ENCODE measurements around the gene MED17.
A peak's percentile ranks its signal among the peaks of the same experiment; 100 is the strongest.

The MED17 gene, protein sequence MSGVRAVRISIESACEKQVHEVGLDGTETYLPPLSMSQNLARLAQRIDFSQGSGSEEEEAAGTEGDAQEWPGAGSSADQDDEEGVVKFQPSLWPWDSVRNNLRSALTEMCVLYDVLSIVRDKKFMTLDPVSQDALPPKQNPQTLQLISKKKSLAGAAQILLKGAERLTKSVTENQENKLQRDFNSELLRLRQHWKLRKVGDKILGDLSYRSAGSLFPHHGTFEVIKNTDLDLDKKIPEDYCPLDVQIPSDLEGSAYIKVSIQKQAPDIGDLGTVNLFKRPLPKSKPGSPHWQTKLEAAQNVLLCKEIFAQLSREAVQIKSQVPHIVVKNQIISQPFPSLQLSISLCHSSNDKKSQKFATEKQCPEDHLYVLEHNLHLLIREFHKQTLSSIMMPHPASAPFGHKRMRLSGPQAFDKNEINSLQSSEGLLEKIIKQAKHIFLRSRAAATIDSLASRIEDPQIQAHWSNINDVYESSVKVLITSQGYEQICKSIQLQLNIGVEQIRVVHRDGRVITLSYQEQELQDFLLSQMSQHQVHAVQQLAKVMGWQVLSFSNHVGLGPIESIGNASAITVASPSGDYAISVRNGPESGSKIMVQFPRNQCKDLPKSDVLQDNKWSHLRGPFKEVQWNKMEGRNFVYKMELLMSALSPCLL

DNA sequence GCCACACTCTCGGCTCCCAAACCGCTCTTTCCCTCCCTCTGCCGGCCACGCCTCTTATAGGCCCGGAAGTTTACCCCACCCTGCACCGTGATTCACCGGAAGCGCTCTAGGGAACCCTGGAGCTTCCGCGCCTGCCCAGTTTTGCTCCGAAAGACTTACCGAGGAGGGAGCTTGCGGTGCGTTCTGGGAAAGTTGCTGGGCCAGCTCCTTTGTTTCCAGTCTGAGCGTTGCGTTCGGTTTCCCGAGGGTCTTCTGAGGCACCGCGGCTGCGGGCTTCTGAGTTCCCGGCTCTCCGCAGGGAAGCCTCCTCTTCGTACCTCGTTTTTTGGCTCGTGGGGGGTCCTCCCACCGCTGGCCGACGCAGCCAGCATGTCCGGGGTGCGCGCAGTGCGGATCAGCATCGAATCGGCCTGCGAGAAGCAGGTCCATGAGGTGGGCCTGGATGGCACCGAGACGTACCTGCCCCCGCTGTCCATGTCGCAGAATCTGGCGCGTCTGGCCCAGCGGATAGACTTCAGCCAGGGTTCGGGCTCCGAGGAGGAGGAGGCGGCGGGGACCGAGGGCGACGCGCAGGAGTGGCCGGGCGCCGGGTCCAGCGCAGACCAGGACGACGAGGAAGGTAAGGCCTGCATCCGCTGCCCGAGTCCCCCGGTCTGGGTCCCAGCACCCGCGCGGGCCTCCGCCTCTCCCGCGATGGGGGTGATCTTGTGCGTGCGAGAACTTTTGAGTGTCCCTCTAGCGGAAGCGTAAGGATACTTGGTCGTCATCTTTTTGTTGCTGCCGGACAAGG lies at the start of gene MED17:
Gene MED17 (plus strand): TSS at position 138 of the 790 bp plus-strand sequence. CDS start 232 bp downstream, at position 370.
- Histone ChIP-seq H3K9me3 (ENCODE audit: control insufficient read depth in 2 of 2, low read length in 2 of 2) (no peaks in the 10 kb centered on the region), H3K36me3 (ENCODE audit: control insufficient read depth in 2 of 2, insufficient read depth in 2 of 2, low read length in 2 of 2) (peaks cover under 1 to 5% of the 10 kb centered on the region in 2 donors), H3K27ac (ENCODE audit: low read length) (peak within 1 kb of the TSS; percentile 90), H3K9ac (ENCODE audit: low read length in 2 of 2) (peak within 1 kb of the TSS; percentile 68 to 98), H3K4me1 (ENCODE audit: control insufficient read depth, insufficient read depth, low read length) (peaks cover 21% of the 10 kb centered on the region), H3K27me3 (ENCODE audit: control insufficient read depth in 1 of 2, insufficient read depth in 2 of 2, low read length in 2 of 2) (no peaks in the 10 kb centered on the region), H3K4me3 (ENCODE audit: low read length in 2 of 2) (peak within 1 kb of the TSS; percentile 64 to 97)

DNA sequence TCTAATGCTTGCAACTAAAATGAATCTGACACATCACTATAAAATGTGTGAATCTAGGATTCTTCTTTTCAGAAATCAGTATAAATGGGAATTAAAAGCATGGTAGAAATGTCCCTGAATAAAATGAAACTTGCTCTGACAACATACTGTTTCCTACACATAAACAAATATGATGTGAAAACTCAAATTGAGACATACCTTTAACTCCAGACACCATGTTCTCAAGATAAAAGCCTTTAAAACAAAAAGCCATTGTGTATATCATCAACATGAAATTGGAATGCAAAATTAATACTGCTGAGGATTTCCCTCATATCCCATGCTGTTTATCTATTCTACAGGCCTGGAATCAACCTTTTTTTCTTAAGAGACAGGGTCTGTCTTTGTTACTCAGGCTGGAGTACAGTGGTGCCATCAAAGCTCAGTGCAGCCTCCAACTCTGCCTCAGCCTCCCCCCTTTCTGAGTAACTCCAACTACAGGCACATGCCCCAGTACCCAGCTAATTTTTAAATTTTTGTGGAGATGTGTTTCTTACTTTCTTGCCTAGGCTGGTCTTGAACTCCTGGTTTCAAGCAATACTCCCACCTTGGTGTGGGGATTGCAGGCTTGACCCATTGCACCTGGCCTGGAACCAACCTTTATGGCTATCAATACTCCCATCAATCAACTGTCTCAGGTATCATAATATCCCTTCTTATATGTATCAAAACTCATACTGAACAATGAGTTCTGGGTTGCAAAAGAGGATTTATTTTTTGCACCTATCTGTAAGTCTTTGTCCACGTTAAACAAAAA lies 49.5 kb upstream of the MED17 start:
- H3K36me3 ChIP-seq (ENCODE audit: control insufficient read depth in 2 of 2, insufficient read depth in 2 of 2, low read length in 2 of 2) = peaks cover 46 to 67% of the 10 kb centered on the region in 2 donors
- H3K9ac ChIP-seq (ENCODE audit: low read length in 2 of 2) = no peak overlapping the region
- peaks cover 5% of the 10 kb centered on the region for H3K4me1 ChIP-seq (ENCODE audit: control insufficient read depth, insufficient read depth, low read length)
- no peak overlapping the region for H3K27ac ChIP-seq (ENCODE audit: low read length)
- H3K4me3 ChIP-seq (ENCODE audit: low read length in 2 of 2) = no peak overlapping the region
- no peaks in the 10 kb centered on the region for H3K9me3 ChIP-seq (ENCODE audit: control insufficient read depth in 2 of 2, low read length in 2 of 2)
- no peaks in the 10 kb centered on the region for H3K27me3 ChIP-seq (ENCODE audit: control insufficient read depth in 1 of 2, insufficient read depth in 2 of 2, low read length in 2 of 2)

DNA sequence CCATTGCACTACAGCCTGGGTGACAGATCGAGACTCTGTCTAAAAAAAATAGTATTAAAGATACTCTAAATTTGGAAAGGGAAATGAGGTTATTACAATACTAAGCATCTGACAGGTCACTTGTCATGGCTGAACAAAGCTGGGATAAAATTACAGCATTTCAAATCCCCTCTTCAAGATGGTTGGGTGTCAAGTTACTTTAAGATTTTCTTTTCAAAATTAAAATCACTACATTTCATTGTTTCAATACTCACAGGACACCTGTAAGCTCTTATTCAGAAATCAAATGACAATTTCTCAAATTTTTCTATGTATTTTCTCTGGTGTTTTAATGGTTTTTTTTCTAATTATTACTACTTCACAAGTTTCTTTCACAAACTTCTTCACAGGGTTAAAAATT lies 48.5 kb upstream of the MED17 start:
- Histone ChIP-seq H3K9ac (ENCODE audit: low read length in 2 of 2) (no peak overlapping the region), H3K4me1 (ENCODE audit: control insufficient read depth, insufficient read depth, low read length) (peaks cover 10% of the 10 kb centered on the region), H3K4me3 (ENCODE audit: low read length in 2 of 2) (no peak overlapping the region), H3K27ac (ENCODE audit: low read length) (no peak overlapping the region), H3K9me3 (ENCODE audit: control insufficient read depth in 2 of 2, low read length in 2 of 2) (no peaks in the 10 kb centered on the region), H3K36me3 (ENCODE audit: control insufficient read depth in 2 of 2, insufficient read depth in 2 of 2, low read length in 2 of 2) (peaks cover 41 to 58% of the 10 kb centered on the region in 2 donors), H3K27me3 (ENCODE audit: control insufficient read depth in 1 of 2, insufficient read depth in 2 of 2, low read length in 2 of 2) (no peaks in the 10 kb centered on the region)

DNA sequence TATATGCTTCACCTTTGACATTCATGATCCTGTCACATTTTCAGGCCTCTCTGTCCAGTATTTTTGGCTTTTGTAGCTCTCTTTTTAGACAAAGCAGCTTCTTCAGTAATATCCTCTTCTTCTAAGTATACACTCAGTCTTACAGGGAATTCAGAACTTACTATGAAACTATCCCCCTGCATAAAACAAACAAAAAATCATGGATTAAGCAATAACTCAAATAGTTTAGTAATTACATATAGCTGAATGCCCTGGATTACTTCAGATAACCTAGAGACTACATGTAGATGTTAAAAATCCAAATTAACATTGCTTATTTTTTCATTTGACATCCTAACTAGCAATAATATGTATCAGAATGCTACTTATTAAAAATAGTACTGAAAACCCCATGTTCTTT lies 48.0 kb upstream of the MED17 start:
- peaks cover 10% of the 10 kb centered on the region for H3K4me1 ChIP-seq (ENCODE audit: control insufficient read depth, insufficient read depth, low read length)
- peaks cover 38 to 54% of the 10 kb centered on the region in 2 donors for H3K36me3 ChIP-seq (ENCODE audit: control insufficient read depth in 2 of 2, insufficient read depth in 2 of 2, low read length in 2 of 2)
- H3K9me3 ChIP-seq (ENCODE audit: control insufficient read depth in 2 of 2, low read length in 2 of 2) = no peaks in the 10 kb centered on the region
- H3K9ac ChIP-seq (ENCODE audit: low read length in 2 of 2) = no peak overlapping the region
- H3K27ac ChIP-seq (ENCODE audit: low read length) = no peak overlapping the region
- H3K27me3 ChIP-seq (ENCODE audit: control insufficient read depth in 1 of 2, insufficient read depth in 2 of 2, low read length in 2 of 2) = no peaks in the 10 kb centered on the region
- H3K4me3 ChIP-seq (ENCODE audit: low read length in 2 of 2) = no peak overlapping the region

DNA sequence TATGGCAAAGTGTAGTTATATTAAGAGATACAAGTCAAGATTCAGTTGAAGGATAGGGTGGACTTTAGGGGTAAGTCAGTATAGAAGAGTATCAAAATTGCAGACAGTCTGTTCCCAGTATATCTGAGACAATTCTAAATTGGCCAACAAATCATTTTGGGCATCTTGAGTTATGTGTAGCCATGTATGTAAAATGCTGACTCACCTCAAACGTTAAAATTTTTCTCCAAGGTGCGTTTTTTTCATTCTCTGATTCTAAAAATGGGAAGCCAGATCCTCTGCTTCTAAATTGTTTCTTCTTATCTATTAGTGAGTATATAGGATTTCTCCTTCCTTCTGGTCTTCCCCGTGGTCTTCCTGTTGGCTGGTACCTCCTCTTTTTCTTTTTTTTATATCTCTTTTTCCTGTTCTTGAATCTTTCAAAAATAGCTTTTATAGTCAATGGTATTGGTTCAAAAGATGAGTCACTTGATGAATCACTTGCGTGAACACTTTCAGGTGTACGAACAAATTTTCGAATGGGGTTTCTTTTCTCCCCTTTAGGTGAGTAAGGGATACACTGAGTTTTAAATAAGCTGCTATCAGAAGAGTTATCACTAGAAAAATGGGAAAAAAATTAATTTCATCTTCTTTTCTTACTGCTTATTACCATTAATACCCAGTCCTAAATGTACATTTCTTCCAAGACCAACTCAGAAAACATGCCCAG lies 46.0 kb upstream of the MED17 start:
- H3K4me3 ChIP-seq (ENCODE audit: low read length in 2 of 2) = no peak overlapping the region
- no peaks in the 10 kb centered on the region for H3K27me3 ChIP-seq (ENCODE audit: control insufficient read depth in 1 of 2, insufficient read depth in 2 of 2, low read length in 2 of 2)
- H3K9ac ChIP-seq (ENCODE audit: low read length in 2 of 2) = no peak overlapping the region
- peaks cover 17% of the 10 kb centered on the region for H3K4me1 ChIP-seq (ENCODE audit: control insufficient read depth, insufficient read depth, low read length)
- no peak overlapping the region for H3K27ac ChIP-seq (ENCODE audit: low read length)
- peaks cover 29 to 35% of the 10 kb centered on the region in 2 donors for H3K36me3 ChIP-seq (ENCODE audit: control insufficient read depth in 2 of 2, insufficient read depth in 2 of 2, low read length in 2 of 2)
- H3K9me3 ChIP-seq (ENCODE audit: control insufficient read depth in 2 of 2, low read length in 2 of 2) = no peaks in the 10 kb centered on the region

DNA sequence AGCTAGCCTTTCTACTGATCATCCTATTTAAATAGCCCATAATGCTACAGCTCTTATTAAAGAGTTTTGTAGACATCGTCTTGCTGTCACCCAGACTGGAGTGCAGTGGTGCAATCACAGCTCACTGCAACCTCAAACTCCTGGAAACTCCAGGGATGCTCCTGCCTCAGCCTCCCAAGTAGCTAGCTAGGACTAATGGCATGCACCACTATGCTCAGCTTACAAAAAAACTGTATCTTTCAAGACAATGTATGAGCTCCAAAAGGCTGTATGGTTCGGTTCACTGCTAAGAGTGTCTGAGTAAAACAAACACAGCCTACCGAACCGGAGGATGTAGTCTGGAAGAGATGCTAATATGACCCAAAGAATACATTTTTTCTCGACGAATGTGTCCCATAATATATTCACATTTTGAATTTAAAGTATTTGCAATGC lies 45.4 kb upstream of the MED17 start:
- no peak overlapping the region for H3K9ac ChIP-seq (ENCODE audit: low read length in 2 of 2)
- peaks cover 24 to 32% of the 10 kb centered on the region in 2 donors for H3K36me3 ChIP-seq (ENCODE audit: control insufficient read depth in 2 of 2, insufficient read depth in 2 of 2, low read length in 2 of 2)
- no peak overlapping the region for H3K27ac ChIP-seq (ENCODE audit: low read length)

DNA sequence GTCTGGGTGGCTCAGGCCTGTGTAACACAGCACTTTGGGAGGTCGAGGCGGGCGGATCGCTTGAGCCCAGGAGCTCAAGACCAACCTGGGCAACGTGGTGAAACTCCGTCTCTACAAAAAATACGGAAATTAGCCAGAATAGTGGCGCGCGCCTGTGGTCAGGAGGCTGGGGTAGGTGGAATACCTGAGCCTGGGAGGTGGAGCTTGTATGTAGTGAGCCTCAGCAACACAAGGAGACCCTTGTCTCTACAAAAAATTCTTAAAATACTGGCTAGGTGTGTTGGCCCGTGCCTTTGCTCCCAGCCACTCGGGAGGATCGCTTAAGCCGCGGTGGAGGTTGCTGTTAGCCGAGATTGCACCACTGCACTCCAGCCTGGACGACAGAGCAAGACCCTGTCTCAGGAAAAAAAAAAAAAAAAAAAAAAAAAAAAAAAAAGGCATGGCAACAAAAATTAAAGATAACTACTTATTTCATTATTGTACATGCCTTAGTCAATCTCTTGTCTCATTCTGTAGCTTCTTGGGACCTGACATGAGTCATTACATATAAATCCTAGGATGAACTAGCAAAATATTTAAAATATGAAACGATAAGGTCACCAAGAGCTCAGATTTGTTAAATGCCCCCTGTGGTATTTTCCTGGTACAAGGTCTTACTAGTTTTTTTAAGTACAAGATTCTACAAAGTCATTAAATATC lies 43.9 kb upstream of the MED17 start:
- Histone ChIP-seq H3K9me3 (ENCODE audit: control insufficient read depth in 2 of 2, low read length in 2 of 2) (no peaks in the 10 kb centered on the region), H3K27ac (ENCODE audit: low read length) (no peak overlapping the region), H3K36me3 (ENCODE audit: control insufficient read depth in 2 of 2, insufficient read depth in 2 of 2, low read length in 2 of 2) (peaks cover 13 to 24% of the 10 kb centered on the region in 2 donors), H3K9ac (ENCODE audit: low read length in 2 of 2) (peak overlapping the region; percentile 37 to 86), H3K27me3 (ENCODE audit: control insufficient read depth in 1 of 2, insufficient read depth in 2 of 2, low read length in 2 of 2) (no peaks in the 10 kb centered on the region), H3K4me3 (ENCODE audit: low read length in 2 of 2) (peak overlapping the region; percentile 85 to 98), H3K4me1 (ENCODE audit: control insufficient read depth, insufficient read depth, low read length) (peaks cover 28% of the 10 kb centered on the region)

More for the DNA sequence above, 45.4 kb upstream of the MED17 start:
- Histone ChIP-seq H3K27me3 (ENCODE audit: control insufficient read depth in 1 of 2, insufficient read depth in 2 of 2, low read length in 2 of 2) (no peaks in the 10 kb centered on the region), H3K9me3 (ENCODE audit: control insufficient read depth in 2 of 2, low read length in 2 of 2) (no peaks in the 10 kb centered on the region), H3K4me1 (ENCODE audit: control insufficient read depth, insufficient read depth, low read length) (peaks cover 21% of the 10 kb centered on the region), H3K4me3 (ENCODE audit: low read length in 2 of 2) (peak overlapping the region in 1 of 2 donors; percentile 8)

DNA sequence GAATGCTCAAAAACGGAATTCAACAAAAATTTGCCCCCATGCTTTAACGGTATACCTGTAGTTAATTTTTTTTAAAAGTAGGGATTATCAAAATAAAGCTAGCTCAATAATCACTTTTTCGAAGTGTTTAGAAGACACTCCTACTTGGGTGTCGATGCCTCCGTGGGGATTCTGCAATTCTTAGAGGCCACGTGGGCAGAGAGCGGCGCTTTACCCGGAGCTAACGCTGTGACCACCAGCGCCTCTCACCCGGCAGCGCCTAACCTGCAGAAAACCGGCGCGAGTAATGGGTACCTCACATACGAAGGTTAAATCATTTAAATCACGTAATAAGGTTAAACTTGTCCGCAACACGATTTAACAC lies 43.4 kb upstream of the MED17 start:
- peaks cover 32% of the 10 kb centered on the region for H3K4me1 ChIP-seq (ENCODE audit: control insufficient read depth, insufficient read depth, low read length)
- no peaks in the 10 kb centered on the region for H3K27me3 ChIP-seq (ENCODE audit: control insufficient read depth in 1 of 2, insufficient read depth in 2 of 2, low read length in 2 of 2)
- H3K9ac ChIP-seq (ENCODE audit: low read length in 2 of 2) = peak overlapping the region; percentile 86 to 99
- no peaks in the 10 kb centered on the region for H3K9me3 ChIP-seq (ENCODE audit: control insufficient read depth in 2 of 2, low read length in 2 of 2)
- H3K36me3 ChIP-seq (ENCODE audit: control insufficient read depth in 2 of 2, insufficient read depth in 2 of 2, low read length in 2 of 2) = peaks cover 8 to 18% of the 10 kb centered on the region in 2 donors
- peak overlapping the region; percentile 85 to 98 for H3K4me3 ChIP-seq (ENCODE audit: low read length in 2 of 2)
- peak overlapping the region; percentile 97 for H3K27ac ChIP-seq (ENCODE audit: low read length)

DNA sequence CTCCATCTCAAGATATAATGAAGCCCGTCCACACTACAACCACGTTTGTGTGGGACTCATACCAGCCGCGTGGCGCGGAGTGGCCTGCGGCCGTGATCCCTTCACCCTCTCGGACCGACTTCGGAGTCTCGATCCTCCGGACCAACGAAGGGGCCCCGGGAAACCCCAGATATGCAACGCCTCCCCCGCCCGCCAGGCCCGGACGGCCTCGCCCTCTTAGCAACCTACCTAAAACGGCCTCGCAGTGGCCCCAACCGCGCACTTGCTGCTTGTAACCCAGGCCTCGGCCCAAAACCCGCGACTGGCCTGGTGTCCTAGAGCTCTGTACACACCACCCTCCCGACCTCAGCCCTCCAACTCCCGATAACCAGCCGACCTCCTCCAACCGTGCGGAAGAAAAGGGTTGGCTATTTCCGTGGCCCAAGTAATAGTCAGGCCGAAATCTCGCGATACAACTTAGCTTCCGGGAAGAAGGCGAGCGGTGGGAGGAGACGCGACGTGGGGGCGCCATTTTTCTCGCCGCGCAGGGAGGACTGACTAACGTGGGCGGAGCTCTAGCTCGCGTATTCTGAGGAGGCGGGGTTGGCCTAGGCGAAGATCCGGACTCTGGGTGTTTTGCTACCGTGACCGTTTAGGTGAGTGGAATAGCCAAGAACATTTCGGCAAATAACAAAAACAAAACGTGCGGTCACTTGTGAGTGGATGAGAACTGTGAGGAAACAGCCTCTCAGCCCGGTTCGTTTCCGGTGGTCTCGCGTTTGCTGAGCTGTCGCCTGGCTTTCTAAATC lies 42.8 kb upstream of the MED17 start, which contains the start of the genes C11orf54 and TAF1D:
Gene C11orf54 (plus strand): TSS at position 579 of the 788 bp plus-strand sequence. CDS start 5,722 bp downstream, outside the sequence.
Gene TAF1D (minus strand): TSS at position 402 of the 788 bp plus-strand sequence. CDS start 2,191 bp downstream, outside the sequence.
- Histone ChIP-seq H3K9ac (ENCODE audit: low read length in 2 of 2) (peak within 1 kb of the TSS; percentile 86 to 99), H3K4me1 (ENCODE audit: control insufficient read depth, insufficient read depth, low read length) (peaks cover 32% of the 10 kb centered on the region), H3K36me3 (ENCODE audit: control insufficient read depth in 2 of 2, insufficient read depth in 2 of 2, low read length in 2 of 2) (peaks cover 8 to 13% of the 10 kb centered on the region in 2 donors), H3K27ac (ENCODE audit: low read length) (peak within 1 kb of the TSS; percentile 97), H3K27me3 (ENCODE audit: control insufficient read depth in 1 of 2, insufficient read depth in 2 of 2, low read length in 2 of 2) (no peaks in the 10 kb centered on the region), H3K4me3 (ENCODE audit: low read length in 2 of 2) (peak within 1 kb of the TSS; percentile 85 to 98), H3K9me3 (ENCODE audit: control insufficient read depth in 2 of 2, low read length in 2 of 2) (no peaks in the 10 kb centered on the region)
